ENCODE data around the gene EHMT1.
A peak's percentile ranks its signal among the peaks of the same experiment; 100 is the strongest.
"Not testable (repeated sequence)": the region's sequence is repeated elsewhere in the genome, so short reads cannot be mapped to it uniquely, and the experiment has no call there.

EHMT1 gene

DNA sequence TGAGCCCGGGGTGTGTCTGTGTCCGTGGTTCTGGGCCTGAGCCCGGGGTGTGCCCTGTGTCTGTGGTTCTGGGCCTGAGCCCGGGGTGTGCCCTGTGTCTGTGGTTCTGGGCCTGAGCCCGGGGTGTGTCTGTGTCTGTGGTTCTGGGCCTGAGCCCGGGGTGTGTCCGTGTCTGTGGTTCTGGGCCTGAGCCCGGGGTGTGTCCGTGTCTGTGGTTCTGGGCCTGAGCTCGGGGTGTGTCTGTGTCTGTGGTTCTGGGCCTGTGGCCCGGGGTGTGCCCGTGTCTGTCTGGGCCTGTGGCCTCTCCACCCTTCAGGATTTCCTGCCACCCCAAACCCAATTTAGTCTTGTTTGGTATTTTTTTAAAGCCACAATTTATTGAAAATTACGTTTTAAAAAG lies 104.6 kb downstream of the EHMT1 start:
- DNase-seq = not testable (repeated sequence)

DNA sequence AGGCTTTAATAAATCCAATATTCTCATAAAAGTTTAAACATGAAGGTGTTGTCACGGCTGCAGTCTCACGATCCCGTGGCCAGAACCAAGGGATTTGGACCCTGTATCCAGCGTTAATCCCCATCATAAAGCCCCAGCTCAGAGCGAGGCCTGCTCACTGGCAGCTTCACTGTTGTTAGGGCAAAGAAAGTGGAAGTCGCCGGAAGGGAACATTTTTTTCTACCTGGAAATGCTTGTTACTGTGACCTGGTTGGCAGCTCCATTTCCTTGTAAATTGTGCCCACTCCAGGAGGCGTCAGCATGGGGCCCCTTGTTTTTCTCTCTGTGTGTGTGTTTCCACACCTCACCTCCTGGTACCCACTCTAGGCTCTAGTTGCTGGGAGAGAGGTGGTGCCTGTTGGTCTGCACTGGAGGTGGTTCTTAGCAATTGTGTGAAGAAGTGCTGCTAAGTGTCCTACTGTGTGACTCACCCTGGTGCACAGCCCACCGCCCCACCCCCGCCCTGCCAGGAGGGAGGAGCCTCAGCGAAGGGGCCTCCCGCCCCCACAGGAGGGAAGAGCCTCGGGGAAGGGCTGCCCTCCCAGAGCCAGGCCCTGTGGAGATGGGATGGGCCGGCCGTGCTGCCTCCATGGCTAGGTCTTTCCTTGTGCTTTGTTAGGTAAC lies 105.1 kb downstream of the EHMT1 start:
- no peak for DNase-seq

GRCh38 chr9:137724818-137725240 lies 106.0 kb downstream of the EHMT1 start:
- no peak for DNase-seq

- DNase-seq = no peak
Measured at GRCh38 chr9:137725598-137725997, 106.8 kb downstream of the EHMT1 start.

DNA sequence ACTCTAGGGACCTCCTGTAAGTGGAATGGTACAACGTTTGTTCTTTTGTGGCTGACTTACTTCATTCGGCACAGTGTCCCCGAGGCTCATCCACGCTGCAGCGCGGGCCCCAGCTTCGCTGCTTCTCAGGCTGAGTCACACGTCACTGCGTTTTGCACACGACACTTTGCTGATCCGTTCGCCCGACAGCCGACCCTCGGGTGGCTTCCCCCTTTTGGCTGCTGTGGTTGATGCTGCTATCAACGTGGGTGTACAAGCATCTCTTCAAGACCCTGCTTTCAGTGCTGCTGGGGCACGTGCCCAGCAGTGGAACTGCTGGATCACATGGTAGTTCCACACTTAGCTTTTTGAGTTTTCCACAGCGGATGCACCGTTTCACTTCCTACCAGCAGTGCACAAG lies 107.5 kb downstream of the EHMT1 start:
- not testable (repeated sequence) for DNase-seq

GRCh38 chr9:137726764-137727163 lies 108.0 kb downstream of the EHMT1 start:
- DNase-seq = no peak

GRCh38 chr9:137727716-137728115 lies 108.9 kb downstream of the EHMT1 start:
- no peak for DNase-seq

DNA sequence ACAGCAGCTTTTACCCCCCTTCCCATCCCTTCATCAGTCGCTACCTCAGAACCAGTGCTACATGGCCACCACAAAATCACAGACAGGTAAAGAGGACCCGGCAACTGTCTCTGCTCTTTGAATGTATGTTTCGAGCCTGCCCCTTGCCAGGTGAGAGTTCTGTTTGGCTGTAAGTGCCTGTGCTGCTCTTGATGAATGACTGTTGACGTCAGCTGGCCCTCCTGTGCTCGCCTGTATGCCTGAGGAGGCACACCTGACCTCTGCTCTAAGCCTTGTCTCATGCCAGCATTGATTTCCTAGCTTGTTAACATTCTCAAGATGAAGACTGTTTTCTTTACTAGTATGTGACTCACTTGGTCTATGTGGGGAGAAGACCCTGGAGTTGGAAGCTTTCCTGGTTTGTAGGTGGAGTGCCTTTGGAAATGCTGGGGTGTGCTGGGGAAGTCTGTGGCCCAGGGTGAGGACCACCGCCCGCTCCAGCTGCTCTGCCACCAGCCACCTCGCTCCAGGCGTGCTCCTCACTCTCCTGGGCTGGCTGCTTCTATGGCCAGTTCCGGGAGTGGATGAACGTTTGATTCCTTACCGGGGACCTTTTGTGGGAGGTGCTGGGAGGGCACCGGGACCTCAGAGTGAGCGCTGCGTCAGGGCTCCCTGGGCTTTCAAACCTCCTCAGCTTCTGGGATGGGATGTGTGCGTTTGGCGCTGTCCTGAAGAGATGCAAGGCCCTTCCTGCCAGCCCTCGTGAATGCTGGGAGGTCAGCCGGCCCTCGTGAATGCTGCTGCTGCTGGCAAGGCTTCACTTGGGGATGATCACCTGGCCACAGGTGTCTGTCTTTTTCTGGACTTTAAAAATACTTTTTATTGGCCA lies 109.9 kb downstream of the EHMT1 start:
- DNase-seq = no peak

DNA sequence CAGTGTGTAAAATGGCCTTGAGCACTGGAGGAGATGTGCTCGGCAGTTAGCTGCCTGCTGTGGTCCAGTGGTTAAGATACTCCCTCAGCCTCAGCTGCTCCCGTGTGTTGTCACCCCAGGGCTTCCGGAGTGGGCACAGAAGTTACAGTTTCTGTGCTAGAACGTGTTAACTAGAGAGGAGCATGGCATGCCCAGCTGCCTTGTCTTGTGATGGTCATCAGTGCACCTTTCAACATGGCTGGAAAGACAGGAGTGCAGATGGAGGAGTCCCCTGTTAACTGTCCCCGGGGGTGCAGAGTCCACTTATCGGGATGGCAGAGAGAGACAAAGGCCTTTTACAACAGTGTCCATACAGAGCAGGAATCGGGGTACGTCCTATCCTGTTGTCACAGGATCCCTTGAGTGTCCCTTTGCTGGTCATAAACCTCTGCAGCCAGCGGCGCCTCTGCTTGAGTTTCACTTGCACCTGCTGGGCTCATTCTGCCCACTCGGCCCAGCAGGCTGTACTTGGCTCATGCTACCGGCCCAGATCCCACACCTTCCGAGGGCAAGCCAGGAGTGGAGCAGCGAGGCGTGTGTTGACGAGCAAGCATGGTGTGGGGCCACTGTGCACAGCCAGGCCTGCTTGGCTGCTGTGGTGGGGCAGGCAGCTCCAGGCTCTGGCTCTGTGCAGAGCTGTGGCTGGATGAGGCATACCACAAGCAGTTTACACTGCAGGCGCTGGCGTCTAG lies 112.6 kb downstream of the EHMT1 start:
- DNase-seq = no peak

DNA sequence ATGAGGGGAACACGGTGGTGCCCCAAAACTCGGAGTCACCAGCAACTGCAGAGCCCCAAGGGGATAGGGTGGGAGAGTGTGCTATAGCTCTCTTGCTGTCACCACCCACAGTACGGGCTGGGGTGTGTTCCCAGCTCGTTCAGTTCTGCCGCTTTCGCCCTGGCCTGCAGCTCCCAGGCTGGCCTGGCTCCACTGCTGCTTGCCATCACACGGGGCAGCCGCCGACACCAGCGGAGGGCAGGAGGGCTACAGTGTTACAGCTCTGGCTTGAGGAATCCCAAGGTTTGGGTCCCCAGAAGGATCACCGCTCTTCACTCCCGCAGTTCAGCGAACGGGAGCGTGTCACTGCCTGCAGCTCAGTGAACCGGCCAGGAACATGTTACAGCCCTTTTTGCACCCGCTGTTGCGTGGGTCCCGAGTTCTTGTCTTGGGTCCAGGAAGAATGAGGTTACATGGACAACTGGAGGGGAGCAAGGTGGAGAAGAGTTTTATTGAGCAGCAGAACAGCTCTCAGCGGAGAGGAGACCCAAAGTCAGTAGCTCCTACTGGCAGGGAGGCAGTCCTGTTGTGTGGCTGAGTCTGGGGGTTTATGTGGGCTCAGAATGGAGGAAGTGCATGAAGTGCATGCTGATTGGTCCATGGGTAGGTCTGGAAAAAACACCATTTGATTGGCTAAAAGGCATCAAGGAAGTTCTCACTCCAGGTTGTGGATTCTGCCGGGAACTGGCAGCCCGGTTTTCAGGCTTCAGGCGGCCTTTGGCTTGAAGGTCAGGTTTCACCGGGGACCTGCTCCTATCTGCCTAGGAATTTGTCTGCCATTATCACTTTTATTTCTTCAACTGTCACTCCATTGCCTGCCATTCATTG lies 113.4 kb downstream of the EHMT1 start:
- DNase-seq = no peak

- no peak for DNase-seq
Measured at GRCh38 chr9:137733429-137733828, 114.6 kb downstream of the EHMT1 start.

- DNase-seq = no peak
Measured at GRCh38 chr9:137734181-137734580, 115.4 kb downstream of the EHMT1 start.

DNA sequence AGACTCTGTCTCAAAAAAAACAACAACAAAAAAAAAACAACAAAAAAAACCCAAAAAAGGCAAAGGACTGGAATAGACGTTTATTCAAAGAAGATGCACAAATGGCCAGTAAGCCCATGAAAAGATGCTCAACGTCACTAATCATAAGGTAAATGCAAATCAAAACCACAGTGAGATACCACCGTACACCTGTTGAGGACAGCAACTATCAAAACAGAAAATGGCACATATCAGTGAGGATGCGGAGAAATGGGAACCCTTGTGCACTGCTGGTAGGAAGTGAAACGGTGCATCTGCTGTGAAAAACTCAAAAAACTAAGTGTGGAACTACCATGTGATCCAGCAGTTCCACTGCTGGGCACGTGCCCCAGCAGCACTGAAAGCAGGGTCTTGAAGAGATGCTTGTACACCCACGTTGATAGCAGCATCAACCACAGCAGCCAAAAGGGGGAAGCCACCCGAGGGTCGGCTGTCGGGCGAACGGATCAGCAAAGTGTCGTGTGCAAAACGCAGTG lies 119.4 kb downstream of the EHMT1 start:
- DNase-seq = not testable (repeated sequence)

- DNase-seq = no peak
Measured at GRCh38 chr9:137738703-137739102, 119.9 kb downstream of the EHMT1 start.

DNA sequence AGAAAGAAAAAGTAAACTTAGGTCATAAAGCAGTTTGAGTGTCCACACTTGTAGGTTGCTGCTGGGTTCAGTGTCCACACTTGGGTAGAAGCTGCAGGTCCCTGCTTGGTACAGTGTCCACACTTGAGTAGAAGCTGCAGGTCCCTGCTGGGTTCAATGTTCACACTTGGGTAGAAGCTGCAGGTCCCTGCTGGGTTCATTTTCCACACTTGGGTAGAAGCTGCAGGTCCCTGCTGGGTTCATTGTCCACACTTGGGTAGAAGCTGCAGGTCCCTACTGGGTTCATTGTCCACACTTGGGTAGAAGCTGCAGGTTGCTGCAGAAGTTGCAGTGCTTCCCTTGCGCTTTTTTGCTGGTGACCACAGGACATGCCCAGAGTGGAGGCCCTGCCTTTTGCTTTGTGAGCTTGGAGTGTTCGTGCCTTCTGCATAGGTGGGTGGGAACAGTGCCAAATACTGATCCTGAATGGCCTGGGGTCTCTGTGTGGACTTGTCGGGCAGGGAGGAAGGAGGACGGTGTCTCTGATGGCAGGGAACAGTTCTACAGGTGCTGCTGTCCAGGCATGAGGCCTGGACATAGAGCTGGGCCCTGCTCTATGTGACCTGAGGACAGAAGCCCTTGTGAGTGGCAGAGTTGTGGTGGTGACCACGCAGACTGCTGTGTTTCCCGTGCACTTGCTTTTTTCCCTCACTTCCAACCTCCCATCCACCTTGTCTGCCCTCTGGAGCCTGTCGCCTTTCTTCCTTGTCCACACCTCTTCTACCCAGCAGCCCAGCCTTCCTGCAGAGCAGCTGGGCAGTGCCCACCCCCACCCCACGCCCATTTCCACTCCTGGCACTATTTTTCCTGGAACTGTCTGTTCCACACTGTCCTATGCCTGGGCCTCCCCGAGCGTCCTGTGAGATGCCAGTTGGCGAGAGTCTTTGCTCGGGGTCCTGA lies 120.8 kb downstream of the EHMT1 start:
- no peak for DNase-seq

- DNase-seq = peak; percentile 55
Measured at GRCh38 chr9:137740312-137740711, 121.5 kb downstream of the EHMT1 start.

- DNase-seq = no peak
Measured at GRCh38 chr9:137741330-137741729, 122.5 kb downstream of the EHMT1 start.

- DNase-seq = no peak
Measured at GRCh38 chr9:137742698-137743097, 123.9 kb downstream of the EHMT1 start.

DNA sequence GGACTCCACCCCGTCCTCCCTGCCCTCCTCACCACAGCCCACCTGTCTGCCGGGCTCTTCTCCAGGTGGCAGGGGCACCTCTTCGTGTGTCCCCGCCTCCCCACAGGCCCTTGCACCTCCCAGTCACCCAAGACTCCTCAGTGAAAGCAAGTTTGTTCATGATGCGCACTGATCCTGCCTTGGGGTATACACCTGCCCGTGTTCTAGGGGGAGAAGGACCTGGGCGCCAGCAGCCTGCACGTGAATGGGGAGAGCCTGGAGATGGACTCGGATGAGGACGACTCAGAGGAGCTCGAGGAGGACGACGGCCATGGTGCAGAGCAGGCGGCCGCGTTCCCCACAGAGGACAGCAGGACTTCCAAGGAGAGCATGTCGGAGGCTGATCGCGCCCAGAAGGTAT lies 124.9 kb downstream of the EHMT1 start:
- DNase-seq = no peak

GRCh38 chr9:137744632-137745183 lies 125.9 kb downstream of the EHMT1 start:
- DNase-seq = no peak

DNA sequence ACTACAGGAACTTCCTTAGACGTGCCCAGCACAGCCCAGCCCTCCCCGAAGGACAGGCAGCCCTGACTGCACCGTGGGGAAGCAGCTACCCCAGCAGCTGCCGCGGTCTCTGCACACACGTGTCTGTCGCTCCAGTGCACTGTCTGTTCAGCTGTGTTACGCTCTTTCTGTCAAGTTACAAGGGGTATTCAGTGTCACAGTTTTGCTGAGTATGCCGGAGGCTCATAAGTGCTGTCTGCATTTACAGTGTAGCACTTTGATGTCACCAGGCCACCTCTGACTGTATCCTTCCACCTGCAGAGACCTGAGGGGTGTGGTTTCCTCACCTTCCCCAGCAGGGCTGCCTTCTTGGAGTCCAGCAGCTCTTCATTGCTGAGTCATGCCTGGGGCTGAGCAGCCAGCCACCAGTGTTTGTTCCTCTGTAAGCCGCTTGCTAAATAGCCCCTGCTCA lies 126.8 kb downstream of the EHMT1 start:
- no peak for DNase-seq
